ENCODE results near the gene TOMM7.

GRCh38 chr7:22811746-22812280 lies 10.8 kb downstream of the TOMM7 start:
- TF ChIP-seq USF1 (IDR thresholded peaks at IDR 0.05; ENCODE audit: borderline replicate concordance, low read depth): no peak
- no peak for TF ChIP-seq TAF1 (IDR thresholded peaks at IDR 0.05; ENCODE audit: borderline replicate concordance, low read depth, low read length)
- no peak for TF ChIP-seq NFIC (IDR thresholded peaks at IDR 0.05; ENCODE audit: borderline replicate concordance)
- no peak for TF ChIP-seq CTCF (IDR thresholded peaks at IDR 0.05)
- TF ChIP-seq REST (IDR thresholded peaks at IDR 0.05; ENCODE audit: low read depth, low read length): no peak
- no peak for TF ChIP-seq SMC3 (IDR thresholded peaks at IDR 0.05; ENCODE audit: low read depth, low read length)
- no peak for TF ChIP-seq IRF3 (IDR thresholded peaks at IDR 0.05; ENCODE audit: low read depth, low read length)
